Stimulated activated CD4-positive, alpha-beta T cell treated with anti-CD3 and anti-CD28 coated beads, Interleukin-12 subunit alpha, Interleukin-12 subunit beta, amount 100 ng/mL, for 4 hours (primary cell): ENCODE measurements around the gene C1QL3.
A peak's percentile ranks its signal among the peaks of the same experiment; 100 is the strongest.

Source experiments
- DNase-seq: peaks from one replicate; pipeline ENCODE4 v3.0.0-alpha.2; 2020

C1QL3 gene

DNA sequence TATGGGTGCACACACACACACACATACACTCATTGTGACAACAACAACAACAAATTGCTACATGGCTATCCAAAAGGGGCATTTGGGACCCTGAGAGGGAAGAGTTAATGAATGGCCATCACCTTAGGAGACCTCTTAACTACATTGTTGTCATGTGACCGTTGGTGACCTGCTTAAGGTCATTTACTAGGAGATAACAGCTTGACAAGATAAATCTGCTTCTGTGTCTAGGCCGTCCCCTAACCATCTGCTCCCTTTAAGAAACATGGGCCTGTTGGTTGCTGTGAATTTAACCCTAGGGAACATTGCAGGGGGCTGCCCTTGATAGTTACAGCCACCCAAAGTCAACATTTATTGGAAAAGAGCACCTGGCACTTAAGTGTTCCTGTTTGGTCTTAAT is 29.7 kb downstream of the C1QL3 start:
- DNase-seq, result no peak

DNA sequence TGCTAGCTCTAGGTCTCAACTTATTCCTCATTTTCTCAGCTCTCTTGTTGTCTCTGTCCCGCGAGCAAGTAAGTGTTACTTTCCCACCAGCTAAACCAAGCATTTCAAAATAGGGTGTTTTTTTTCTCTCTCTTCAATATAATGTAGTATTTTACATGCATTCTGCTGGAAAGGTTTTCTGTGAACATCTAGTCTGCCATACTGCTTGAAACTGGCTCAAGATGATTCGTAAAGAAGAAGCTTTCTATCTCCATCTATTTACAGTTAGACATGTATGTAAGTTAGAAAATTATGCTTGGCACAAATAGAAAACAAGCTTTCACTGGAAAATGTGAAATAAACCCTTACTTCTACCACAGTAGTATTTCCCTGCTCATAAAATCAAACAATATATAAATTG is 31.2 kb downstream of the C1QL3 start:
- DNase-seq, result no peak

DNA sequence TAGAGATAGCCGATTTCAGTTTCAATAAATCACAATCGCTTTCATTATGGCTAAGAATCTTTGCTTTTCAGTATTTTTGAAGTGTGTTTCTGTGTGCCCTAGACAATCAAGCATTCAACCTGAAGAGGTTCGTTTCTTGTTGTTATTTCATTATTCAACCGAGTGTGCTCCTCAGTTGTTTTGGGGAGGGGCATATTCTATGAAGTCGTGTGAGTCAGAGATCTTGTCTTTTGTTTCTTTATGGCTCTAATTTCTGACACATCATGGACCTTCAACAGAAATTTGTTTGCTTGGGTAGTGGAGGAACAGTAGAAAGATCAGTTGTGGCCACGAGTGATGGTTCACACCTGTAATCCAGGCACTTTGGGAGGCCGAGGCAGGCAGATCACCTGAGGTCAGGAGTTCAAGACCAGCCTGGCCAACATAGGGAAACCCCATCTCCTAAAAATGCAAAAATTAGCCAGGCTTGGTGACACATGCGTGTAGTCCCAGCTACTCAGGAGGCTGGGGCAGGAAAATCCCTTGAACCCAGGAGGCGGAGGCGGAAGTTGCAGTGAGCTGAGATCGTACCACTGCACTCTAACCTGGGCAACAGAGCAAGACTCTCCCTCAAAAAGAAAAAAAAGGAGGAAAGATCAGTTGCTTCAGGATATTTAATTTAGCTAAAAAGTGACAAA is 38.3 kb downstream of the C1QL3 start:
- DNase-seq, result no peak

DNA sequence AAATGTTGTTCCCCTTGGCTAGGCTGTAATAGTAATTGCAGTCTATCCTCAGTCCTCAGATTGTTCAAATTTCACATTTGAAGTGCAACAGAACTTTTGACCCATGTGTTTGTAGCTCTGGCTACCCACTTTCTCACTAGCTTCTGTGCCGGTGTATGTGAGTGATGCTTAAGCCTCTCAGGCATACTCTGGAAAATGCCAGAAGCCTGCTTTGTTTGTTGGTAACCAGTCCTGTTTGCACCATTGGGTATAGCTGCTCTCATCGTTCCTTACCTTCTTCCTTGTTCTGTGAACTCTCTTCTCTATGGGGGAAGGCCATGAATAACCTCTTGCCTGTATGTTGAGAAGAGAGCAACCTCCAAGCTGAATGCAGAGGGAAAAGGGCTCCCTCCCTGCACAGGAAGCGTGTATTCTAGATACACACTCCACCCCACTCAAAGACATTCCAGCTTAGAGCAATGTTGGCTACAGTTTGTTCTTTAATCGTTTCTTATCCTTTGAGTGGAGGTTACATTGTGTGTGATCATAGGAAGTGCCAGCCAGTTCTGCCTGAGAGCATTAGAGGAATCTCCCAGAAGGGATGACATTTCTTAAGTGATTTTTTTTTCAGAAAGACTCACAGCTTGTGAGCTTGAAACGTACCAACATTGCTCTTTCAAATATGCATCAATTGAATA is 40.5 kb downstream of the C1QL3 start:
- no peak for DNase-seq

DNA sequence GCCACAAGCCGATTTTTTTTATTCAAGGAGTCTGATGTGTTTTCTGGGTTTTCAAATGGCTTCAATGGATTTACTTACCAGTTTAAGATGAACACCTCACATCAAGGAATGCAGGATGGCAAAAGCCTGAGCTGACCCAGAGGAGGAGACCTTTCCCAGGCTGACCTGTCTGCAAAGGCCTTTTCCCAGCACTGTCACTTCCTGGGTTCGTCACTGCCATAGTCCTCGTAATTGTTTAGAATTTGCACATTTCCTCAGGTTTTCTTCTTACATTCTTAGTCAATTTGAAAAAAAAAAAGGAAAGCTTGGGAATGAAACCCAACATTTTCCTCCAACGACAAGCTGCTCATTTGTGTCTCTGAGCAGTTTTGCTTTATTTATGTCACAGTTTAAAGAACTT is 42.9 kb downstream of the C1QL3 start:
- DNase-seq, result no peak

DNA sequence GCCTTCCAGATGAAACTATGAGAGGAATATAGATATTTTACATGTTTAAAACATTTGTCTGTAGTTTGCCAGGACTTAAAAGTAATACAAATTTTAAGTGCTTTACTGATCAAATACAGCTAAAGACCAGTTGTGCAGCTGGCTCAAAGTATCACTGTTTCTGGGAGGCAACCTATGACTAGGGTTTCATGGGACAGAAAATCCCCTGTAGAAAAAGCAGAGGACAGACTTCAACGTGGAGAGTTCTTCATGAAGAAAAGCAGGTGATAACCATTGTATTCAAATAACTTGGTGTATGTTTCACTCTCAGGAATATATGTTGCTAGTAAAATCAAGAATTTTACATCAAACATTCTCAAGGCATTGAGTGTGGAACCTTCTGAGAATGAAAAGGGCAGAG is 43.9 kb downstream of the C1QL3 start:
- DNase-seq, result no peak

DNA sequence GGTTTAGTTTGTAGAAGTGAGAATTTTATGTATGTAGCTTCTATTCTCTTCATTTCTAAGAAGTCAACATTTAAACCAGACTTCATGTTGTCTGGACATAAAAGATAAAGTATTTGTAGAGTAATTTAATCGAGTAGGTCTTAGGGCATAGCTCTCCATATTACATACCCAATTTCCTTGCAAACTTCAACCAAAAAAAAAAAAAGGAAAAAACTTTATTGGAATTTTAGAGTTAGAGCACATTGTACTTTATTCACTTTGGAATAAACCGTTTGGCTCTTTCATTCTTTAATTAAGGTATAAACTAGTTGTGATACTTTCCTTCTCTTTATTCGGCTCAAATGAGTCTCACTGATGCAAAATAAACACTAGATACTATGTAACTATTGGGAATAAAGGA is 48.9 kb downstream of the C1QL3 start:
- DNase-seq, result no peak

DNA sequence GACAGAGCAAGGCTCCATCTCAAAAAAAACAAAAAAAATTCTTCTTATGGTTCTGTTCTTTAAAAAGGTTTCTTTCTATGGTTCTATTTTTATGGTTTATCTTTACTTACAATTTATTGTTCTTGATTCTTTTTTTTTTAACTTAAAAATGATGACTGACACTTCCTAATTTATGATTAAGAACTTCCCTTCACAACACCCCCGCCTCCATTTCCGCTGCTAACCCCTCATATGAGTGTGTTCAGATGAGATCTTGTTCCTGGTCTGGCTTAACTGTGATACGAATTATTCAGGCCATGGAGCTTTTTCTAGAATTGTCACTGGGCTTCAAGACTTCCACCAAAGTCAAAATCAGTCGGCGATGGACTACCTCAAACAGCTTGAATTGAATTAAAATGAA is 50.9 kb downstream of the C1QL3 start:
- DNase-seq, result peak; percentile 11

DNA sequence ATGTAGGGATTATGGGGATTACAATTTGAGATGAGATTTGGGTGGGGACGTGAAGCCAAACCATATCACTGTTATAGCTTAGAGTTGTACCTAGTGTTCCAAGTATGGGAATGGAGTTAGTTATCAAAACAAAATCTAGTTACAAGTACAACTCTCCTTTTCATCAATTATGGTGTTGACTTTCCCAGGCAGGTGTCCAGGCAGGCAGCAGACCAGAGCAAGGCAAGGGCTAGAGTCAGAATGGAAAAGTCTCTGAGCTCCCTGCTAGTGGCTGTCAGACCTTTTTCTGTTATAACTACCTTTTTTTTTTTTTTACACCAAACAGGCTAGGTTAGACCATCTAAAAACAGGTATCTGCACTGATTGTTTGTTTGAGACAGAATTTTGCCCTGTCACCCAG is 55.7 kb downstream of the C1QL3 start:
- DNase-seq, result no peak
